Measurements from ENCODE around the gene EMP1. TPM values are rescaled to one million over a fixed set of nuclear protein-coding genes. Genes with fewer than 3 reads are reported as not detected.

EMP1 gene
- total and polyA plus RNA-seq, 9 of the 15 experiments (the other 6 are each of a cell fraction or from before 2014, with no cell fraction given) = 0.10 to 0.60 TPM; not detected in 7

- TF ChIP-seq ZBTB40 (IDR thresholded peaks at IDR 0.05) (no peak), ZBTB40 (CRISPR knock-in tag; IDR thresholded peaks at IDR 0.05) (no peak), CEBPZ (IDR thresholded peaks at IDR 0.05; ENCODE audit: borderline replicate concordance, low read depth, low read length) (no peak), NR4A1 (CRISPR knock-in tag; IDR thresholded peaks at IDR 0.05) (no peak), NR4A1 (tag; IDR thresholded peaks at IDR 0.05) (no peak), ZNF384 (IDR thresholded peaks at IDR 0.05; ENCODE audit: low read depth, low read length) (no peak), NONO (IDR thresholded peaks at IDR 0.05; ENCODE audit: low read depth in 2 of 2, low read length in 1 of 2) (no peak), ZNF740 (CRISPR knock-in tag; IDR thresholded peaks at IDR 0.05) (no peak), ZNF740 (tag; IDR thresholded peaks at IDR 0.05) (no peak)
Measured at GRCh38 chr12:13154831-13155230, 41.7 kb upstream of the EMP1 start (continued).
